GM12865 (cell line): ENCODE data around the gene NPY2R.

Source experiments
- DNase-seq: peaks from one replicate; pipeline ENCODE4 v3.0.0; 2010; ENCODE audit warnings: low read depth
- H3K4me3 ChIP-seq: 2 replicates; pipeline ENCODE4 v1.5.1; 2011; ENCODE audit warnings: mild to moderate bottlenecking, low read depth, low read length, control low read depth
- CTCF ChIP-seq: IDR thresholded peaks from 2 replicates; pipeline ENCODE4 v1.5.1; 2011; ENCODE audit warnings: low read length, control low read depth, low read depth, inconsistent platforms; ENCODE audit not compliant: insufficient read depth; ENCODE audit errors: missing control alignments

Gene NPY2R

DNA sequence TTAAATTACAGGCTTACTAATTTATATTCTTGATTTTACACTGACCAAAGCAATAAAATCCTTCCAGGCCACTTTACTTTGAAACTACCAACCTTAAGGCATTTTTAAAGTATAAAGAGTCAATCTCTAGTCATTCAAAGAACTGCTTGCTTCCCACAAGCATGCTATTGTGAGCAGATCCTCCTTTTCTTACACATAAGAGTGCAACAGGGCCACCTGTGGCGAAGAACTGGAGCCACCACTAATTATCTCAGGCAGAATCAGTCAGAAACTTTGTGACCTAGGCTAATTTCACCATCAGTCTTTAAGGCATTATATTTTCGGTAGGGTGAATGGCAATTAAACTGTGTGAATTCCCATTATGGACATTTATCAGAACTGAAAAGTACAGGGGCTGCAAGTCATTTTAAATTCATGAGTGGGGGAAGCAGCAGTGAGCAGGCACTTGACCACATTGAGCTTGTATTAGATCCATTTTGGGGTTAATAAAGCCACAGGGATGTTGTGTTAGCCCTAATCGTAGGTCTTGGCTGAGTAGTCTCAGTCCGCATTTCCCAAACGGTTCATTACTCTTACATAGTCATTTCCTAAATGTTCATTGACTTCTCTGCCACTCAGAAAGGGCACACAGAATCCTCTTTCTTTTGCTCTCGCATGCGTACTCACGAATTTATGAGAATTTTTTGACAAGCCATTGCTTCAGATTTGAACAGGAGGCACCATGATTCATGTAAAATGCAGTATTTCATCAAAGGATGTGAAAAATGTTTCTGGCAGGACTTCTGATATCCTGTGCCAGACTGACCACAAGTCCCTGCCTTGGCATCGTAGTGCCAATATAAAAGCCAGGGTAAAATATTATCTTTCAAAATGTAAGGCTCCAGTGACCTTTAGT is 39.8 kb downstream of the NPY2R start:
- no peak overlapping the region for H3K4me3 ChIP-seq
- TF ChIP-seq CTCF = no peak
- DNase-seq = no peak

DNA sequence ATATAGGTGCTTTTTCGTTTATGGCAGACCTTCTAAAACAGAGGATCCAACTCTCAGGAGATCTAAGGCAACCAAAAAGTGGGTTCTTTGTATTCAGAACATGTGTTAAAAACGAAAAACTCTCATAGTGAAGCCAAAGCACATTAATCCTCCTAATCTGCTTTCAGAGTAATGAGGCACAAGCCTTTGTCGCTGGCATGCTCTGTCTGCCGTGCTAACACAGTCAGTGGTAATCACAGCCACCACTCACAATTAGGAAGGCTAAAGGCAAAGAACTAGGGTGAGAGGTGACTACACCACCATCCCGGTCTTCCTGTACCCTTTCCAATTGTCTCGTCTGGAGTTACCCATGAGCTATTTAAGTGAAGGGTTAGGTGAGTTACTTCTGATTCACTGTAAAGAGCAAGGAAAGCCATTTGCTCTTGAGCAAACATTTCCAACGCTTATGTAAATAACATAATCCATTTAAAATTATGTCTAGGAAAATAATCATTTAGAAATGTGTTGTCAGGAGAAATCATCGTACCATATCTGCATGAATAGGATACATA is 40.7 kb downstream of the NPY2R start:
- no peak for TF ChIP-seq CTCF
- H3K4me3 ChIP-seq = no peak overlapping the region
- DNase-seq = no peak

DNA sequence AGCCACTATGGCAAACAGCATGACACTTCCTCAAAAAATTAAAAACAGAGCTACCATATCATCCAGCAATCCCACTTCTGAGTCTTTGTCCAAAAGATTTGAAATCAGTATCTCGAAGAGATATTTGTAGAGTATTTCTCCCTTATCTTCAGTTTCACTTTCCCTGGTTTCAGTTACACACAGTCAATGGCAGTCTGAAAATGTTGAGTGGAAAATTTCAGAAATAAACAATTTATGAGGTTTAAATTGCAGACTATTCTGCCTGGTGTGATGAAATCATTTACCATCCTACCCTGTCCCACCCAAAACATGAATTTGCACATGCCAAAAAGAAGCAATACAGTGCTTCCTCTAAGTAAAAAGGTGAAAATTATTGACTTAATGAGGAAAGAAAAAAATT is 43.9 kb downstream of the NPY2R start:
- TF ChIP-seq CTCF = no peak
- H3K4me3 ChIP-seq = no peak overlapping the region
- DNase-seq = no peak

DNA sequence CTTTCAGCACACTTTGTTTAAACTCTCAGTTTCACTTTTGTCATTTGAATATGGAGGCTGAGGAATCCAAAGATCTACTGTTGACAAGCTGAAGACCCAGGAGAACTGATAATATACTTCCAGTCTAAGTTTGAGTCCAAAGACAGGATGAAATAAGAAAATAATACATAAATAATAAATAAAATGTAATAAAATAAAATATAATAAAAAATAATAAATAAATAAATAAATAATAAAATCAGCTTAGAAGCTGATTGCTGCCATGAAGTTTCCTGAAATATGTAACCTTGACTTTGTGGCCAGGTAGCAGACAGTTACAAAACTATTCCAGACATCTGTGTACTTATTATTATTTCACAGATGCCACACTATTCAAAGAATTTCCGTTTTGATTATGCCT is 55.0 kb downstream of the NPY2R start:
- no peak for DNase-seq
- H3K4me3 ChIP-seq = no peak overlapping the region
- TF ChIP-seq CTCF = no peak

- DNase-seq = no peak
- H3K4me3 ChIP-seq = no peak overlapping the region
- no peak for TF ChIP-seq CTCF
Measured at GRCh38 chr4:155265113-155265512, 56.7 kb downstream of the NPY2R start.
